Tibial nerve (tissue), 4 donors: ENCODE measurements around the gene HPS4. TPM values are rescaled to one million over a fixed set of nuclear protein-coding genes. Genes with fewer than 3 reads are reported as not detected.

Experiments used
- DNase-seq, 2 donors: peaks; one replicate each; pipeline ENCODE4 v3.0.0-alpha.2; 2019; ENCODE audit warnings: low spot score in 2 of 2
- H3K27ac ChIP-seq, 4 donors: fragments of 200-600 bp; sonication (generic) in 3 of 4; one replicate each; pipeline ENCODE4 v1.5.1; 2017 to 2019; ENCODE audit warnings: mild to moderate bottlenecking in 1 of 4
- H3K27me3 ChIP-seq, 2 donors: fragments of 200-600 bp; sonication (generic) in 1 of 2; one replicate each; pipeline versions ENCODE4 v1.5.1 to v1.6.0; 2017 to 2019
- H3K36me3 ChIP-seq, 3 donors: fragments of 200-600 bp; sonication (generic); one replicate each; pipeline ENCODE4 v1.5.1; 2018 to 2019
- H3K4me1 ChIP-seq, 4 donors: fragments of 200-600 bp; sonication (generic) in 3 of 4; one replicate each; pipeline ENCODE4 v1.5.1; 2017 to 2019
- H3K4me3 ChIP-seq, 4 donors: fragments of 200-600 bp; sonication (generic) in 3 of 4; one replicate each; pipeline ENCODE4 v1.5.1; 2017 to 2019; ENCODE audit warnings: mild to moderate bottlenecking in 1 of 4, moderate library complexity in 1 of 4
- H3K9me3 ChIP-seq, 4 donors: fragments of 200-600 bp; sonication (generic) in 3 of 4; one replicate each; pipeline ENCODE4 v1.5.1; 2017 to 2019
- CTCF ChIP-seq, 5 experiments: fragments of 200-600 bp in 3 of 5; fragments of 450-650 bp in 2 of 5; sonication (generic) in 3 of 5; IDR thresholded peaks; one replicate each; pipeline ENCODE4 v1.5.1; 2016 to 2019; ENCODE audit warnings: antibody characterized with exemption in 5 of 5, mild to moderate bottlenecking in 3 of 5, moderate library complexity in 2 of 5
- EP300 ChIP-seq, 2 donors: sonication (generic); formaldehyde crosslinking; IDR thresholded peaks; one replicate each; pipeline ENCODE4 v1.6.1; 2017; ENCODE audit warnings: antibody characterized with exemption in 2 of 2, mild to moderate bottlenecking in 1 of 2
- POLR2A ChIP-seq, 2 donors: fragments of 450-650 bp; IDR thresholded peaks; one replicate each; pipeline ENCODE4 v1.6.1; 2017; ENCODE audit warnings: antibody characterized with exemption in 2 of 2, mild to moderate bottlenecking in 2 of 2, moderate library complexity in 2 of 2
- WGBS, 2 donors: methylation state at CpG; one replicate each; pipeline ENCODE4 v1.1.5; 2018; 5-methylcytosine and 5-hydroxymethylcytosine counted together
- total RNA-seq, 4 donors: library from RNA; depleted of rRNA; stranded (reverse); fragments of >200 nt; gene quantifications; one replicate each; pipeline ENCODE4 v1.1.0, GENCODE V29; 2016

HPS4 gene
- total RNA-seq, 4 donors from 2014 or later, result 32.7 to 62.3 (median 46.0) TPM

GRCh38 chr22:26470807-26471206 is 12.8 kb downstream of the HPS4 start:
- H3K4me1 ChIP-seq, result no peaks in the 10 kb centered on the region
- H3K9me3 ChIP-seq, result no peaks in the 10 kb centered on the region
- no peak overlapping the region for H3K4me3 ChIP-seq
- no peak for DNase-seq
- H3K36me3 ChIP-seq, result peaks cover 20 to 98% (median 33%) of the 10 kb centered on the region in 3 donors
- WGBS, 2 donors, result 89 to 96% methylated on average over 2 of the region's 2 CpGs
- H3K27ac ChIP-seq, result no peak overlapping the region
- TF ChIP-seq EP300 (IDR thresholded peaks at IDR 0.05) (no peak), POLR2A (IDR thresholded peaks at IDR 0.05) (no peak), CTCF (IDR thresholded peaks at IDR 0.05) (no peak)
- H3K27me3 ChIP-seq, result no peaks in the 10 kb centered on the region

GRCh38 chr22:26466196-26466595 is 17.4 kb downstream of the HPS4 start:
- no peaks in the 10 kb centered on the region for H3K27me3 ChIP-seq
- no peak overlapping the region for H3K4me3 ChIP-seq
- no peaks in the 10 kb centered on the region for H3K9me3 ChIP-seq
- DNase-seq, result no peak
- H3K4me1 ChIP-seq, result peaks cover 0 to 7% (median 0%) of the 10 kb centered on the region in 4 donors
- TF ChIP-seq CTCF (IDR thresholded peaks at IDR 0.05) (no peak), EP300 (IDR thresholded peaks at IDR 0.05) (no peak), POLR2A (IDR thresholded peaks at IDR 0.05) (no peak)
- H3K27ac ChIP-seq, result no peak overlapping the region
- H3K36me3 ChIP-seq, result peaks cover 20 to 95% (median 20%) of the 10 kb centered on the region in 3 donors
- 77 to 78% methylated on average over 5 of the region's 5 CpGs for WGBS, 2 donors

GRCh38 chr22:26464312-26464711 is 19.3 kb downstream of the HPS4 start:
- no peak overlapping the region for H3K4me3 ChIP-seq
- peak overlapping the region in 1 of 4 donors; percentile 8 for H3K27ac ChIP-seq
- no peaks in the 10 kb centered on the region for H3K27me3 ChIP-seq
- TF ChIP-seq POLR2A (IDR thresholded peaks at IDR 0.05) (no peak), EP300 (IDR thresholded peaks at IDR 0.05) (no peak), CTCF (IDR thresholded peaks at IDR 0.05) (no peak)
- H3K36me3 ChIP-seq, result peaks cover 7 to 87% (median 15%) of the 10 kb centered on the region in 3 donors
- DNase-seq, result peak; percentile 37 to 38
- peaks cover 0 to 7% (median 0%) of the 10 kb centered on the region in 4 donors for H3K4me1 ChIP-seq
- H3K9me3 ChIP-seq, result no peaks in the 10 kb centered on the region
- 58 to 60% methylated on average over 7 of the region's 7 CpGs for whole genome bisulfite sequencing, 2 donors

- Histone ChIP-seq H3K4me1 (peaks cover 0 to 7% (median 0%) of the 10 kb centered on the region in 4 donors), H3K27ac (peak overlapping the region in 1 of 4 donors; percentile 49), H3K27me3 (no peaks in the 10 kb centered on the region), H3K36me3 (peaks cover 7 to 86% (median 12%) of the 10 kb centered on the region in 3 donors), H3K9me3 (no peaks in the 10 kb centered on the region), H3K4me3 (no peak overlapping the region)
- DNase-seq, result no peak
- 81 to 85% methylated on average over 8 of the region's 9 CpGs for WGBS, 2 donors
- TF ChIP-seq POLR2A (IDR thresholded peaks at IDR 0.05), result no peak
- no peak for TF ChIP-seq CTCF (IDR thresholded peaks at IDR 0.05)
These were observed 19.9 kb downstream of the HPS4 start for GRCh38 chr22:26463688-26464087.

- Histone ChIP-seq H3K9me3 (no peaks in the 10 kb centered on the region), H3K36me3 (peaks cover 3 to 86% (median 9%) of the 10 kb centered on the region in 3 donors), H3K4me1 (peaks cover 0 to 7% (median 0%) of the 10 kb centered on the region in 4 donors), H3K27ac (peak overlapping the region in 1 of 4 donors; percentile 49), H3K4me3 (no peak overlapping the region), H3K27me3 (no peaks in the 10 kb centered on the region)
- TF ChIP-seq CTCF (IDR thresholded peaks at IDR 0.05), result no peak
- TF ChIP-seq POLR2A (IDR thresholded peaks at IDR 0.05), result no peak
- TF ChIP-seq EP300 (IDR thresholded peaks at IDR 0.05), result no peak
- 52 to 57% methylated on average over 9 to 10 of the region's 10 CpGs for WGBS, 2 donors
- no peak for DNase-seq
These were observed 20.4 kb downstream of the HPS4 start for GRCh38 chr22:26463101-26463661.
